Upper lobe of left lung (tissue), 6 donors: Measurements from ENCODE around the gene SPRR3. TPM values are rescaled to one million over a fixed set of nuclear protein-coding genes. Genes with fewer than 3 reads are reported as not detected.

Experiments used
- ATAC-seq, 2 donors: fragments of 200-7000 bp; cut with Tn5 transposase; one replicate each; pipeline ENCODE4 v1.9.1; 2022; ENCODE audit warnings: mild to moderate bottlenecking in 2 of 2, moderate library complexity in 2 of 2; ENCODE audit not compliant: low FRiP score in 2 of 2
- DNase-seq, 2 donors: peaks; one replicate each; pipeline ENCODE4 v3.0.0-alpha.2; 2019 to 2020
- H3K27ac ChIP-seq, 4 donors: fragments of 200-600 bp; sonication (generic); one replicate each; pipeline ENCODE4 v1.5.1; 2016 to 2019
- H3K27me3 ChIP-seq, 4 donors: fragments of 200-600 bp; sonication (generic); one replicate each; pipeline ENCODE4 v1.5.1; 2017 to 2019
- H3K36me3 ChIP-seq, 4 donors: fragments of 200-600 bp; sonication (generic); one replicate each; pipeline ENCODE4 v1.5.1; 2016 to 2019
- H3K4me1 ChIP-seq, 4 donors: fragments of 200-600 bp; sonication (generic); one replicate each; pipeline ENCODE4 v1.5.1; 2018 to 2019
- H3K4me3 ChIP-seq, 4 donors: fragments of 200-600 bp; sonication (generic); one replicate each; pipeline ENCODE4 v1.5.1; 2017 to 2019; ENCODE audit warnings: mild to moderate bottlenecking in 2 of 4, moderate library complexity in 1 of 4
- H3K9me3 ChIP-seq, 4 donors: fragments of 200-600 bp; sonication (generic); one replicate each; pipeline ENCODE4 v1.5.1; 2018 to 2019
- EP300 ChIP-seq, 4 donors: sonication (generic); formaldehyde crosslinking; IDR thresholded peaks; one replicate each; pipeline ENCODE4 v1.5.1; 2017; ENCODE audit warnings: antibody characterized with exemption in 4 of 4, control low read depth in 2 of 4
- POLR2A ChIP-seq, 4 donors: fragments of 450-650 bp; IDR thresholded peaks; one replicate each; pipeline ENCODE4 v1.5.1; 2016 to 2017; ENCODE audit warnings: antibody characterized with exemption in 4 of 4, mild to moderate bottlenecking in 2 of 4
- POLR2AphosphoS5 ChIP-seq, 2 donors: sonication (generic); formaldehyde crosslinking; IDR thresholded peaks; one replicate each; pipeline ENCODE4 v1.5.1; 2017; ENCODE audit warnings: antibody characterized with exemption in 2 of 2
- WGBS, 2 donors: methylation state at CpG; one replicate each; pipeline ENCODE4 v1.1.5; 2017 to 2018; 5-methylcytosine and 5-hydroxymethylcytosine counted together
- total RNA-seq, 6 donors: library from RNA; depleted of rRNA in 4 of 6; stranded (reverse); fragments of >200 nt in 4 of 6; gene quantifications; one replicate each; pipeline versions ENCODE4 v1.1.0 to v1.2.1, GENCODE V29; 2016 to 2021
- TF ChIP-seq, protein P1 (sequence below), 6 experiments: fragments of 450-650 bp in 4 of 6; fragments of 200-600 bp in 2 of 6; sonication (generic) in 2 of 6; IDR thresholded peaks; one replicate each; pipeline ENCODE4 v1.5.1; 2016 to 2019; ENCODE audit warnings: antibody characterized with exemption in 6 of 6
- donor health status: DM: no; HTN: no; CAD: no; lungs with moderate emphysema.
- donor health status: DM: no; HTN: yes; CAD: no; lungs with severe emphysema.

The SPRR3 gene
- total RNA-seq, 6 donors from 2014 or later = not detected

DNA sequence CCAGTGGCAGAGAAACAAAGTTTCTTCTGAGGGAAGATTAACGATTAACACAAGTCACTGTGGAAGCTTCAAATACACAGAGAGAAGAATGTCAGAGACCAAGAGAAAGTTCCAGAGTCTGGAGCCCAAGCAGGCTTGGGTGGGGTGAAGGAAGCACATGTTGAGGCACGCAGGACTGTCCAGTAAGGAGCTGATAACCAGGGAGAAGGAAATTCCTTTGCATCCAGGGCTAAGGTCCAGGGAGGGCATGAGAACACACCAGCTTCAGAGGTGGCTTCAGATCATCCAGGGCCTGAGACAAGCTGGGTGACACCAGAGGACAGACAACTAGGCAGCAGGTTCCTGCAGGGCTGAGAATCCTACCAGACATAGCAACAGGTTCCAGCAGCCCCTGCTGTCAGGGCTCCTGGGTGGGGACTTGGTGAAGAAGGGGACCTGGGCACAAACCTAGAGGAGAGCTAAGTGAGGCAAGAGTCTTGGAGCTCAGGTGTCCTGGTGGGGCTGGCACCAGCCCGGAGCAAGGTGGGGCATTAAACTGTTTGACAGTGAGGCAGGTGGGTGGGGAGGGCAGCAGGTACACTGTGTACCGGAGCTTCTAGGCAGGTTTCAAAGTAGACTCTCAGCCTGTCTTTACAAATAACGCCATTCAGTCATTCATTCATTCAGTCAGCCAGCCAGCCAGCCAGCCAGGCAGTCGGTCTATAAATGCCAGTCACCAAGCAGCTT, 20.2 kb upstream of the SPRR3 start:
- H3K9me3 ChIP-seq = no peaks in the 10 kb centered on the region
- WGBS, 2 donors = 70 to 73% methylated on average over 6 of the region's 6 CpGs
- no peak overlapping the region for H3K27ac ChIP-seq
- H3K4me3 ChIP-seq = no peak overlapping the region
- TF ChIP-seq, protein P1, sequence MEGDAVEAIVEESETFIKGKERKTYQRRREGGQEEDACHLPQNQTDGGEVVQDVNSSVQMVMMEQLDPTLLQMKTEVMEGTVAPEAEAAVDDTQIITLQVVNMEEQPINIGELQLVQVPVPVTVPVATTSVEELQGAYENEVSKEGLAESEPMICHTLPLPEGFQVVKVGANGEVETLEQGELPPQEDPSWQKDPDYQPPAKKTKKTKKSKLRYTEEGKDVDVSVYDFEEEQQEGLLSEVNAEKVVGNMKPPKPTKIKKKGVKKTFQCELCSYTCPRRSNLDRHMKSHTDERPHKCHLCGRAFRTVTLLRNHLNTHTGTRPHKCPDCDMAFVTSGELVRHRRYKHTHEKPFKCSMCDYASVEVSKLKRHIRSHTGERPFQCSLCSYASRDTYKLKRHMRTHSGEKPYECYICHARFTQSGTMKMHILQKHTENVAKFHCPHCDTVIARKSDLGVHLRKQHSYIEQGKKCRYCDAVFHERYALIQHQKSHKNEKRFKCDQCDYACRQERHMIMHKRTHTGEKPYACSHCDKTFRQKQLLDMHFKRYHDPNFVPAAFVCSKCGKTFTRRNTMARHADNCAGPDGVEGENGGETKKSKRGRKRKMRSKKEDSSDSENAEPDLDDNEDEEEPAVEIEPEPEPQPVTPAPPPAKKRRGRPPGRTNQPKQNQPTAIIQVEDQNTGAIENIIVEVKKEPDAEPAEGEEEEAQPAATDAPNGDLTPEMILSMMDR (IDR thresholded peaks at IDR 0.05) = no peak
- TF ChIP-seq POLR2A (IDR thresholded peaks at IDR 0.05) = no peak
- no peak for TF ChIP-seq POLR2AphosphoS5 (IDR thresholded peaks at IDR 0.05)
- no peak for TF ChIP-seq EP300 (IDR thresholded peaks at IDR 0.05)
- H3K4me1 ChIP-seq = no peaks in the 10 kb centered on the region
- ATAC-seq (no peak), DNase-seq (no peak)
- H3K36me3 ChIP-seq = no peaks in the 10 kb centered on the region
- H3K27me3 ChIP-seq = no peaks in the 10 kb centered on the region

DNA sequence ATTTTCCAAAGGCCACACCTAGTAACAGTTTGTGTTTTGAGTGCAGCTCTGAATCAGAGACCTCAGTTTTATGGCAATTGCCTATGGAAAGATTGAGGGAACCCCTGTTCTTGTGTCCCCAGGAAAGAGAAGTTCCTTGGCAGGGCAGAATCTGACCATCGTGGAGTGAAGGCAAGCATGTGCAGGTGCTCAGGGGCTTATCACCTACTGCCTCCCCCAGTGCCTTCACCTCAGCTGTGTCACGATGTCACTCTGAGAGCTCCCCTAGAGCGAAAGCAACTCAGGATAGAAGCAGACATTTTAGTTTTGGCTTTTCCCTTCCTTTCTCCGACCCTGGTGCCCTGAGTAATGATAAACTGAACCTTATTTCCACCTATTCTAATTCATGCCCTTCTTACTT, 19.5 kb upstream of the SPRR3 start:
- no peaks in the 10 kb centered on the region for H3K4me1 ChIP-seq
- no peak overlapping the region for H3K27ac ChIP-seq
- H3K36me3 ChIP-seq = no peaks in the 10 kb centered on the region
- WGBS, 2 donors = 75 to 79% methylated on average over 4 of the region's 4 CpGs
- DNase-seq = no peak
- no peaks in the 10 kb centered on the region for H3K27me3 ChIP-seq
- no peak overlapping the region for H3K4me3 ChIP-seq
- TF ChIP-seq POLR2AphosphoS5 (IDR thresholded peaks at IDR 0.05) = no peak
- TF ChIP-seq EP300 (IDR thresholded peaks at IDR 0.05) = no peak
- TF ChIP-seq, protein P1 (IDR thresholded peaks at IDR 0.05) = no peak
- no peak for TF ChIP-seq POLR2A (IDR thresholded peaks at IDR 0.05)
- H3K9me3 ChIP-seq = no peaks in the 10 kb centered on the region
- no peak for ATAC-seq

DNA sequence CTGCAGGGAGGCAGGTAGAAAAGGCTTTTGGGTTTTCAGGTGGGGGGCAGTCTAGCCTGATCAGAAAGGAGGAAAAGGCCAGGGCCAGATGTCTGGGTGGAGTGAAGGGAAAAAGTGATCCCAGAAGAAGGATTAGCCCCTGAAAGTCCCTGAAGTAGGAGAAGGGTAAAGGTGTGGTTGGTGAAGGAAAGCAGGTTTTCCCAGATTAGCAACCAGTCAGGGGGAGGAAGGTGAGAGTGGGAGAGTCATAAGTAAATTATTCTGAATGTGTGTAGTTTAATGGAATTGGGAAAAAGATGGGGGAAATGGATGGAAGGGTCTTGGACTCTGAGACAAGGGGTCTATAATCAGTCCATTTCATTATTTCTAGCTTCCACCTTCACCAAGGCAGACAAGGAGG, 18.3 kb upstream of the SPRR3 start:
- DNase-seq = no peak
- Histone ChIP-seq H3K4me3 (no peak overlapping the region), H3K36me3 (no peaks in the 10 kb centered on the region), H3K27me3 (no peaks in the 10 kb centered on the region), H3K4me1 (no peaks in the 10 kb centered on the region), H3K9me3 (no peaks in the 10 kb centered on the region), H3K27ac (no peak overlapping the region)
- TF ChIP-seq POLR2AphosphoS5 (IDR thresholded peaks at IDR 0.05) (no peak), EP300 (IDR thresholded peaks at IDR 0.05) (no peak), POLR2A (IDR thresholded peaks at IDR 0.05) (no peak)
- TF ChIP-seq, protein P1 (IDR thresholded peaks at IDR 0.05) = no peak
- no peak for ATAC-seq

DNA sequence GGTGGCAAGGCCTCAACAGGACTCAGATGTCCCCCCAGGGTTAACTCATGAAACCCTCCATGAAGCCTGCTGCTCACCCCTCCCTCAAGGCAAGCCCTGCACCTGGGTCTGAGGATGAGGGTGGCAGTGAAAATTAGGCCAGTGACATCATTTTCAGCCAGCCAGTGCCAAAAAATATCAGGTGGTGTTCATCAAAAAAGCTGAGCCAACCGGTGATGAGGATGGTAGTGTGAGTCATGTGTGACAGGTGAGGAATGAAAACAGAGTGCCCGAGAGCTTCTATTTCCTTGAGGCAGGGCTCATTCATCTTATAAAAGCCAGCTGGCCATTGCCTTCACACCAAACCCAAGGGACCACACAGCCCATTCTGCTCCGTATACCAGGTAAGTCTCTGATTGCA, 17.8 kb upstream of the SPRR3 start, which contains the start of gene SPRR1A:
SPRR1A (plus strand) TSS at position 339 of the 400 bp plus-strand sequence. CDS start 1,150 bp downstream, outside the sequence.
- no peaks in the 10 kb centered on the region for H3K27me3 ChIP-seq
- 74 to 88% methylated on average over 3 of the region's 3 CpGs for WGBS, 2 donors
- no peaks in the 10 kb centered on the region for H3K36me3 ChIP-seq
- no peaks in the 10 kb centered on the region for H3K4me1 ChIP-seq
- H3K4me3 ChIP-seq = no peak within 1 kb of the TSS
- no peak within 1 kb of the TSS for H3K27ac ChIP-seq
- H3K9me3 ChIP-seq = no peaks in the 10 kb centered on the region
- no peak for TF ChIP-seq EP300 (IDR thresholded peaks at IDR 0.05)
- DNase-seq (no peak), ATAC-seq (no peak)

DNA sequence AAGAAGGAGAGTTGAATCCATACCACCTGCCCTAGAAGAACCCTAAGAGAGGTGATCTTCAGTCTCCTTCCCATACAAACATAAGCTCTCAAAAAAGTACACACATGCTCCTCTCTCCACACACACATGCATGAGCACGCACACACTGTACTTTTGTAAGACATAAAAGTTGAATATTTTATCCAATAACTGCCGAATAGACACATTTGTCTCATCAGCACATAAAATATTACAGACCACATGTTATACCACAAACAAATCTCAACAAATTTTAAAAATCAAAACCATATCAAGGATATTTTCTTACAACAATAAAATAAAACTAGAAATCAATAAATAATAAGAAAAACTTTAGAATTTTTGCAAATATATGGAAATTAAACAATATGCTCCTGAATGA, 15.0 kb upstream of the SPRR3 start:
- Histone ChIP-seq H3K4me1 (no peaks in the 10 kb centered on the region), H3K4me3 (no peak overlapping the region), H3K27ac (no peak overlapping the region), H3K9me3 (no peaks in the 10 kb centered on the region), H3K36me3 (no peaks in the 10 kb centered on the region), H3K27me3 (no peaks in the 10 kb centered on the region)
- TF ChIP-seq, protein P1 (IDR thresholded peaks at IDR 0.05) = no peak
- TF ChIP-seq POLR2A (IDR thresholded peaks at IDR 0.05) = no peak
- no peak for TF ChIP-seq POLR2AphosphoS5 (IDR thresholded peaks at IDR 0.05)
- no peak for TF ChIP-seq EP300 (IDR thresholded peaks at IDR 0.05)
- no peak for ATAC-seq
- WGBS, 2 donors = 85 to 88% methylated on average over 2 of the region's 2 CpGs
- DNase-seq = no peak
